ENCODE results near the gene EPRS1. TPM values are rescaled to one million over a fixed set of nuclear protein-coding genes. Genes with fewer than 3 reads are reported as not detected.

The EPRS1 gene
- total and polyA plus RNA-seq, 2 of the 13 experiments (the other 11 are each of a cell fraction or from before 2014, with no cell fraction given), result 86.1 to 124 TPM

DNA sequence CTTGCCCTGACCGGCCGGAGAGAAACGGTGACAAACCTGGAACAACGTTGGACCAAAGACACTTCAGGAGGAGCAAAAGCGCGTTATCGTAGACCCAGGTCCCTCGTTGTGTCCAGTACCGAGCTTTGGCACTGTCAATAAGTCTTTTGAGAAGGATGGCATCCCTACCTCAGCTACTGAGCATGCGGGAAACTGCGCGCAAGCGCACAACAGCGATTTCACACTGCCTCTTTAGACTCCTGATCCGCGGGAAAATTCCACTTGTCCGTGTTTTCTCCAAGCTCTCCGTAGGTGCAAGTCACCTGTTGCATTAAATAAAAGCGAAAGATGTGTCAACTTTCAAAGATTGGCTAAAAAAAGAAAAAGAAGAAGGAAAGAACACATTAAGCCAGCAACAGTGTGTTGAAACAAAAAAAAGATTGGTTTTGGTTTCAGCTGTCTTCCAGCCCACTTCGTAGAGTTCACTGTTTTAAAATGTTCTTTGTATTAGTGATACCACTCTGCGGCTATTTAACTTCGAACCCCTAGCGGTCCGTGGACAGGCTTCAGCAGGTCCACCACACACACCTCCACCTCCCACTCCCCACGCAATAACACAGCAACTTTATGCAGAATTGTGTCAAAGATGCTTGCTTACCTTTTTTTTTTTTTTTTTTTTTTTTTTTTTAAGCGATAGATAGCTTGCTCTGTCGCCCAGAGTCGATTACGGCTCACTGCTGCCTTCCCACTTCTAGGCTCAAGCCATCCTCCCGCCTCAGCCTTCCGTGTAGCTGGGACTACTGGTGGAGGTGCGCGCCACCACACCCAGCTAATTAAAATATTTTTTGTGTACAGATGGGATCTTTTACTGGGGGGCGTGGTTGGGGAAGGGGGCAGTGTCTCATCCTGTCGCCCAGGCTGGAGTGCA, 43.6 kb upstream of the EPRS1 start, which contains the start of gene BPNT1 (continued):
- TF ChIP-seq, protein P1, sequence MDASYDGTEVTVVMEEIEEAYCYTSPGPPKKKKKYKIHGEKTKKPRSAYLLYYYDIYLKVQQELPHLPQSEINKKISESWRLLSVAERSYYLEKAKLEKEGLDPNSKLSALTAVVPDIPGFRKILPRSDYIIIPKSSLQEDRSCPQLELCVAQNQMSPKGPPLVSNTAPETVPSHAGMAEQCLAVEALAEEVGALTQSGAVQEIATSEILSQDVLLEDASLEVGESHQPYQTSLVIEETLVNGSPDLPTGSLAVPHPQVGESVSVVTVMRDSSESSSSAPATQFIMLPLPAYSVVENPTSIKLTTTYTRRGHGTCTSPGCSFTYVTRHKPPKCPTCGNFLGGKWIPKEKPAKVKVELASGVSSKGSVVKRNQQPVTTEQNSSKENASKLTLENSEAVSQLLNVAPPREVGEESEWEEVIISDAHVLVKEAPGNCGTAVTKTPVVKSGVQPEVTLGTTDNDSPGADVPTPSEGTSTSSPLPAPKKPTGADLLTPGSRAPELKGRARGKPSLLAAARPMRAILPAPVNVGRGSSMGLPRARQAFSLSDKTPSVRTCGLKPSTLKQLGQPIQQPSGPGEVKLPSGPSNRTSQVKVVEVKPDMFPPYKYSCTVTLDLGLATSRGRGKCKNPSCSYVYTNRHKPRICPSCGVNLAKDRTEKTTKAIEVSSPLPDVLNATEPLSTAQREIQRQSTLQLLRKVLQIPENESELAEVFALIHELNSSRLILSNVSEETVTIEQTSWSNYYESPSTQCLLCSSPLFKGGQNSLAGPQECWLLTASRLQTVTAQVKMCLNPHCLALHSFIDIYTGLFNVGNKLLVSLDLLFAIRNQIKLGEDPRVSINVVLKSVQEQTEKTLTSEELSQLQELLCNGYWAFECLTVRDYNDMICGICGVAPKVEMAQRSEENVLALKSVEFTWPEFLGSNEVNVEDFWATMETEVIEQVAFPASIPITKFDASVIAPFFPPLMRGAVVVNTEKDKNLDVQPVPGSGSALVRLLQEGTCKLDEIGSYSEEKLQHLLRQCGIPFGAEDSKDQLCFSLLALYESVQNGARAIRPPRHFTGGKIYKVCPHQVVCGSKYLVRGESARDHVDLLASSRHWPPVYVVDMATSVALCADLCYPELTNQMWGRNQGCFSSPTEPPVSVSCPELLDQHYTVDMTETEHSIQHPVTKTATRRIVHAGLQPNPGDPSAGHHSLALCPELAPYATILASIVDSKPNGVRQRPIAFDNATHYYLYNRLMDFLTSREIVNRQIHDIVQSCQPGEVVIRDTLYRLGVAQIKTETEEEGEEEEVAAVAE (CRISPR knock-in tag; IDR thresholded peaks at IDR 0.05; ENCODE audit: borderline replicate concordance), result no peak
- TF ChIP-seq REPIN1 (CRISPR knock-in tag; IDR thresholded peaks at IDR 0.05; ENCODE audit: borderline replicate concordance, low read depth) (peak; percentile 49; the same call in 1 of the 2 replicates), ZFP90 (CRISPR knock-in tag; IDR thresholded peaks at IDR 0.05; ENCODE audit: borderline replicate concordance) (peak; percentile 56; the same call in 1 of the 2 replicates), ZNF570 (CRISPR knock-in tag; IDR thresholded peaks at IDR 0.05; ENCODE audit: borderline replicate concordance) (no peak), TCF12 (IDR thresholded peaks at IDR 0.05) (no peak), TCF12 (CRISPR knock-in tag; IDR thresholded peaks at IDR 0.05) (no peak), ISL2 (CRISPR knock-in tag; IDR thresholded peaks at IDR 0.05) (peak; percentile 59; the same call in 1 of the 2 replicates), ZNF235 (CRISPR knock-in tag; IDR thresholded peaks at IDR 0.05; ENCODE audit: borderline replicate concordance) (no peak), ZNF790 (CRISPR knock-in tag; IDR thresholded peaks at IDR 0.05; ENCODE audit: borderline replicate concordance) (no peak), SP140L (CRISPR knock-in tag; IDR thresholded peaks at IDR 0.05; ENCODE audit: borderline replicate concordance) (no peak), BCL6 (CRISPR knock-in tag; IDR thresholded peaks at IDR 0.05) (peak; percentile 26; the same call in 1 of the 2 replicates), ETV5 (CRISPR knock-in tag; IDR thresholded peaks at IDR 0.05; ENCODE audit: borderline replicate concordance) (peak; percentile 46; the same call in 1 of the 2 replicates)
- TF ChIP-seq, protein P2, sequence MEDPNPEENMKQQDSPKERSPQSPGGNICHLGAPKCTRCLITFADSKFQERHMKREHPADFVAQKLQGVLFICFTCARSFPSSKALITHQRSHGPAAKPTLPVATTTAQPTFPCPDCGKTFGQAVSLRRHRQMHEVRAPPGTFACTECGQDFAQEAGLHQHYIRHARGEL (CRISPR knock-in tag; IDR thresholded peaks at IDR 0.05), result no peak
- TF ChIP-seq, protein P3, sequence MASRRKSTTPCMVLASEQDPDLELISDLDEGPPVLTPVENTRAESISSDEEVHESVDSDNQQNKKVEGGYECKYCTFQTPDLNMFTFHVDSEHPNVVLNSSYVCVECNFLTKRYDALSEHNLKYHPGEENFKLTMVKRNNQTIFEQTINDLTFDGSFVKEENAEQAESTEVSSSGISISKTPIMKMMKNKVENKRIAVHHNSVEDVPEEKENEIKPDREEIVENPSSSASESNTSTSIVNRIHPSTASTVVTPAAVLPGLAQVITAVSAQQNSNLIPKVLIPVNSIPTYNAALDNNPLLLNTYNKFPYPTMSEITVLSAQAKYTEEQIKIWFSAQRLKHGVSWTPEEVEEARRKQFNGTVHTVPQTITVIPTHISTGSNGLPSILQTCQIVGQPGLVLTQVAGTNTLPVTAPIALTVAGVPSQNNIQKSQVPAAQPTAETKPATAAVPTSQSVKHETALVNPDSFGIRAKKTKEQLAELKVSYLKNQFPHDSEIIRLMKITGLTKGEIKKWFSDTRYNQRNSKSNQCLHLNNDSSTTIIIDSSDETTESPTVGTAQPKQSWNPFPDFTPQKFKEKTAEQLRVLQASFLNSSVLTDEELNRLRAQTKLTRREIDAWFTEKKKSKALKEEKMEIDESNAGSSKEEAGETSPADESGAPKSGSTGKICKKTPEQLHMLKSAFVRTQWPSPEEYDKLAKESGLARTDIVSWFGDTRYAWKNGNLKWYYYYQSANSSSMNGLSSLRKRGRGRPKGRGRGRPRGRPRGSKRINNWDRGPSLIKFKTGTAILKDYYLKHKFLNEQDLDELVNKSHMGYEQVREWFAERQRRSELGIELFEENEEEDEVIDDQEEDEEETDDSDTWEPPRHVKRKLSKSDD (CRISPR knock-in tag; IDR thresholded peaks at IDR 0.05; ENCODE audit: low read depth), result no peak
- TF ChIP-seq, protein P4, sequence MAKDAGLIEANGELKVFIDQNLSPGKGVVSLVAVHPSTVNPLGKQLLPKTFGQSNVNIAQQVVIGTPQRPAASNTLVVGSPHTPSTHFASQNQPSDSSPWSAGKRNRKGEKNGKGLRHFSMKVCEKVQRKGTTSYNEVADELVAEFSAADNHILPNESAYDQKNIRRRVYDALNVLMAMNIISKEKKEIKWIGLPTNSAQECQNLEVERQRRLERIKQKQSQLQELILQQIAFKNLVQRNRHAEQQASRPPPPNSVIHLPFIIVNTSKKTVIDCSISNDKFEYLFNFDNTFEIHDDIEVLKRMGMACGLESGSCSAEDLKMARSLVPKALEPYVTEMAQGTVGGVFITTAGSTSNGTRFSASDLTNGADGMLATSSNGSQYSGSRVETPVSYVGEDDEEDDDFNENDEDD (CRISPR knock-in tag; IDR thresholded peaks at IDR 0.05; ENCODE audit: borderline replicate concordance), result peak; percentile 60; the same call in 1 of the 2 replicates
- TF ChIP-seq, protein P5, sequence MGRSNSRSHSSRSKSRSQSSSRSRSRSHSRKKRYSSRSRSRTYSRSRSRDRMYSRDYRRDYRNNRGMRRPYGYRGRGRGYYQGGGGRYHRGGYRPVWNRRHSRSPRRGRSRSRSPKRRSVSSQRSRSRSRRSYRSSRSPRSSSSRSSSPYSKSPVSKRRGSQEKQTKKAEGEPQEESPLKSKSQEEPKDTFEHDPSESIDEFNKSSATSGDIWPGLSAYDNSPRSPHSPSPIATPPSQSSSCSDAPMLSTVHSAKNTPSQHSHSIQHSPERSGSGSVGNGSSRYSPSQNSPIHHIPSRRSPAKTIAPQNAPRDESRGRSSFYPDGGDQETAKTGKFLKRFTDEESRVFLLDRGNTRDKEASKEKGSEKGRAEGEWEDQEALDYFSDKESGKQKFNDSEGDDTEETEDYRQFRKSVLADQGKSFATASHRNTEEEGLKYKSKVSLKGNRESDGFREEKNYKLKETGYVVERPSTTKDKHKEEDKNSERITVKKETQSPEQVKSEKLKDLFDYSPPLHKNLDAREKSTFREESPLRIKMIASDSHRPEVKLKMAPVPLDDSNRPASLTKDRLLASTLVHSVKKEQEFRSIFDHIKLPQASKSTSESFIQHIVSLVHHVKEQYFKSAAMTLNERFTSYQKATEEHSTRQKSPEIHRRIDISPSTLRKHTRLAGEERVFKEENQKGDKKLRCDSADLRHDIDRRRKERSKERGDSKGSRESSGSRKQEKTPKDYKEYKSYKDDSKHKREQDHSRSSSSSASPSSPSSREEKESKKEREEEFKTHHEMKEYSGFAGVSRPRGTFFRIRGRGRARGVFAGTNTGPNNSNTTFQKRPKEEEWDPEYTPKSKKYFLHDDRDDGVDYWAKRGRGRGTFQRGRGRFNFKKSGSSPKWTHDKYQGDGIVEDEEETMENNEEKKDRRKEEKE (IDR thresholded peaks at IDR 0.05), result no peak
